Activated CD8-positive, alpha-beta memory T cell treated with anti-CD3 and anti-CD28 coated beads for 1 hour (primary cell): ENCODE data around the gene OVCH2.
A peak's percentile ranks its signal among the peaks of the same experiment; 100 is the strongest.
"Not testable (repeated sequence)": the region's sequence is repeated elsewhere in the genome, so short reads cannot be mapped to it uniquely, and the experiment has no call there.

Experiments
- DNase-seq, 2 donors: peaks; one replicate each; pipeline ENCODE4 v3.0.0-alpha.2; 2020; ENCODE audit warnings: low read depth in 1 of 2; ENCODE audit errors: extremely low read depth in 1 of 2

Gene OVCH2

GRCh38 chr11:7672276-7672959, 33.9 kb downstream of the OVCH2 start:
- DNase-seq = no peak

- DNase-seq = no peak
Observed at GRCh38 chr11:7671347-7672215, 34.7 kb downstream of the OVCH2 start.

GRCh38 chr11:7670641-7671040, 35.6 kb downstream of the OVCH2 start:
- no peak for DNase-seq

- no peak for DNase-seq
Observed at GRCh38 chr11:7668911-7669310, 37.4 kb downstream of the OVCH2 start.

GRCh38 chr11:7668464-7668863, 37.8 kb downstream of the OVCH2 start:
- DNase-seq = no peak

- DNase-seq = no peak
Observed at GRCh38 chr11:7667460-7667859, 38.8 kb downstream of the OVCH2 start.

- DNase-seq = no peak
Observed at GRCh38 chr11:7666292-7666866, 39.9 kb downstream of the OVCH2 start.

GRCh38 chr11:7665473-7666291, 40.6 kb downstream of the OVCH2 start:
- DNase-seq = peak; percentile 12 to 67

- no peak for DNase-seq
Observed at GRCh38 chr11:7664867-7665266, 41.4 kb downstream of the OVCH2 start.

- not testable (repeated sequence) for DNase-seq
Observed at GRCh38 chr11:7663531-7663930, 42.7 kb downstream of the OVCH2 start.

GRCh38 chr11:7657306-7658025, 48.8 kb downstream of the OVCH2 start:
- DNase-seq = no peak

- no peak for DNase-seq
Observed at GRCh38 chr11:7656704-7657103, 49.6 kb downstream of the OVCH2 start.

GRCh38 chr11:7655253-7656217, 50.7 kb downstream of the OVCH2 start:
- no peak for DNase-seq

GRCh38 chr11:7654195-7654705, 52.0 kb downstream of the OVCH2 start:
- DNase-seq = no peak

GRCh38 chr11:7651700-7652099, 54.6 kb downstream of the OVCH2 start:
- no peak for DNase-seq

GRCh38 chr11:7651140-7651551, 55.1 kb downstream of the OVCH2 start:
- DNase-seq = no peak

GRCh38 chr11:7648264-7648663, 58.0 kb downstream of the OVCH2 start:
- DNase-seq = no peak

- no peak for DNase-seq
Observed at GRCh38 chr11:7646866-7647265, 59.4 kb downstream of the OVCH2 start.

- DNase-seq = no peak
Observed at GRCh38 chr11:7645206-7645605, 61.1 kb downstream of the OVCH2 start.
